Erythroblast (primary cell): ENCODE results near the gene ADAMTS19.

Experiments
- GATA1 ChIP-seq: IDR thresholded peaks from 2 replicates; pipeline ENCODE4 v1.6.1; 2011; ENCODE audit warnings: low read depth, mild to moderate bottlenecking, control low read depth, low read length, moderate library complexity
- POLR2A ChIP-seq: IDR thresholded peaks from 2 replicates; pipeline ENCODE4 v1.6.1; 2011; ENCODE audit warnings: mild to moderate bottlenecking, low read length

- no peak for TF ChIP-seq POLR2A
- no peak for TF ChIP-seq GATA1
Observed at GRCh38 chr5:129766798-129767197, 306.7 kb downstream of the ADAMTS19 start.
